Measurements from ENCODE around the gene PHYKPL. TPM values are rescaled to one million over a fixed set of nuclear protein-coding genes. Genes with fewer than 3 reads are reported as not detected.

PHYKPL gene
- total and polyA plus RNA-seq, 2 of the 8 experiments (the other 6 are each of a cell fraction or from before 2014, with no cell fraction given) = 25.1 to 32.1 TPM

DNA sequence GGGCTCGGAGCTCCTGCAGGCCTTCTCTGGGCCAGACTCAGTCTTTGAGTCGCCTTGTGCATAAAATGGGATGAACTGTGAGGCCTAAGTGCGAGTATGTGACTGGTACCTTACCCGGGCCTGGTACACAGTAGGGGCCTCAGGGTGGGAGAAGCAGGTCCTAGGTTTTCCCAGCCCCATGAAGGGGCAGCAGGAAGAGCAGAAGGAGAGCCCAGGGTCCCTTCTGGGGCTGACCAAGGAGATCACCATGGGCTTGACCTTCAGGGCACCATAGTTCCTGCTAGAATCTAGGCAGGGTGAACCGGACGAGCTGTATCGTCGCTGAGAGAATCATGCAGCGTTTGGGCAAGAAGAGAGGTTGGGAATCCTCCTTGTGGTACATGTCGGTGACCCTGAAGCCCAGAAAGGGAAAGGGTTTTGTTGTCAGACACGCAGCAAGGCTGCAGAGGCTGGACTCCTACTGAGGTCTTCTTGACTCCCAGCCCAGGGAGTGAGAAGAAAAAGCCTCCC is 373 bp upstream of the PHYKPL start:
- WGBS, 2 experiments (ENCODE audit: extremely low coverage in 1 of 2, insufficient coverage in 1 of 2, insufficient read length in 1 of 2, insufficient replicate concordance in 2 of 2, low coverage in 1 of 2, low lambda C conversion rate in 2 of 2, missing lambda C conversion rate in 1 of 2) = 70% methylated on average over 10 of the region's 11 CpGs; no CpG with 5 or more reads in 1 of the 2 experiments
- Histone ChIP-seq H3K4me2 (ENCODE audit: insufficient read depth in 1 of 2, low read depth in 2 of 2, low read length in 2 of 2) (peak overlapping the region; percentile 72 to 94), H3K9ac (replicated peaks in 1 of 4; ENCODE audit: extremely low read depth in 1 of 4, low read depth in 3 of 4, low read length in 3 of 4) (no peak overlapping the region), H2AFZ (ENCODE audit: low read length) (0 out of 2 replicates have a peak overlapping the region, but pooled peaks have one; percentile 25), H4K5ac (ENCODE audit: insufficient read length, low read depth, low read length) (no peak overlapping the region), H3K4ac (replicated peaks; ENCODE audit: insufficient read length, low read depth, low read length) (no peak overlapping the region), H3K18ac (ENCODE audit: extremely low read depth, low read length) (no peak overlapping the region), H3K14ac (ENCODE audit: insufficient read length) (no peak overlapping the region), H3K23me2 (ENCODE audit: low read depth, low read length) (peaks cover 3% of the 10 kb centered on the region; the same call in 1 of the 2 replicates), H2BK12ac (ENCODE audit: low read depth, low read length) (no peak overlapping the region), H3K79me2 (ENCODE audit: control insufficient read depth in 1 of 2, insufficient read depth in 2 of 2, low read length in 2 of 2) (peaks cover 0 to 13% of the 10 kb centered on the region in 2 experiments; a peak in 2 of 4 replicates), H2BK15ac (ENCODE audit: low read length) (no peak overlapping the region), H3K4me1 (replicated peaks in 1 of 4; ENCODE audit: control insufficient read depth in 3 of 4, insufficient read depth in 4 of 4, low read length in 3 of 4) (peaks cover 0 to 17% (median 10%) of the 10 kb centered on the region in 4 experiments; a peak in 6 of 7 replicates), H4K91ac (replicated peaks; ENCODE audit: insufficient read length, low read length) (peak overlapping the region; percentile 7), H3K4me3 (ENCODE audit: extremely low read depth in 1 of 4, insufficient read depth in 2 of 4, low read depth in 3 of 4, low read length in 4 of 4) (peak overlapping the region; percentile 52 to 72 (median 64)), H3K9me3 (ENCODE audit: insufficient read depth in 2 of 2, low read depth in 1 of 2, low read length in 1 of 2) (no peaks in the 10 kb centered on the region), H2BK120ac (replicated peaks; ENCODE audit: low read depth, low read length) (no peak overlapping the region), H2BK5ac (ENCODE audit: low read depth, low read length) (no peak overlapping the region), H3K23ac (ENCODE audit: insufficient read length) (no peak overlapping the region), H3K27ac (ENCODE audit: low read depth, low read length) (no peak overlapping the region), H2AK5ac (ENCODE audit: low read depth, low read length) (no peak overlapping the region), H3K79me1 (ENCODE audit: low read depth, low read length) (peaks cover 11% of the 10 kb centered on the region), H3K27me3 (replicated peaks in 1 of 4; ENCODE audit: control insufficient read depth in 3 of 4, extremely low read depth in 1 of 4, insufficient read depth in 3 of 4, low read length in 3 of 4) (no peaks in the 10 kb centered on the region), H3K56ac (replicated peaks; ENCODE audit: insufficient read length, low read depth, low read length) (no peak overlapping the region), H3K36me3 (ENCODE audit: control insufficient read depth in 2 of 4, insufficient read depth in 4 of 4, low read length in 3 of 4) (peaks cover 7 to 30% (median 12%) of the 10 kb centered on the region in 4 experiments; a peak in 6 of 8 replicates), H4K8ac (ENCODE audit: extremely low read depth, insufficient read depth, low read length) (peak overlapping the region; percentile 17), H4K20me1 (replicated peaks in 1 of 2; ENCODE audit: control insufficient read depth in 1 of 2, insufficient read depth in 2 of 2, low read length in 2 of 2) (peaks cover 0 to 5% of the 10 kb centered on the region in 2 experiments), H2BK20ac (ENCODE audit: low read length) (no peak overlapping the region)
- POLR2A ChIA-PET (ENCODE audit: partially characterized antibody) = interaction anchor here (0.8 to 21.6 kb wide), 11 partner anchors 8 to 498 kb away, joined by 3 to 507 read pairs (median 6); partner anchors contain the start of genes HNRNPAB, NHP2 and ZNF354A
- TF ChIP-seq KDM1A (IDR thresholded peaks at IDR 0.05; ENCODE audit: borderline replicate concordance, low read length) (peak; percentile 52; the same call in 1 of the 2 replicates), SP4 (IDR thresholded peaks at IDR 0.05; ENCODE audit: low read length) (no peak), FOSL1 (IDR thresholded peaks at IDR 0.05; ENCODE audit: insufficient read depth, low read depth, low read length) (no peak)
- TF ChIP-seq, protein P1, sequence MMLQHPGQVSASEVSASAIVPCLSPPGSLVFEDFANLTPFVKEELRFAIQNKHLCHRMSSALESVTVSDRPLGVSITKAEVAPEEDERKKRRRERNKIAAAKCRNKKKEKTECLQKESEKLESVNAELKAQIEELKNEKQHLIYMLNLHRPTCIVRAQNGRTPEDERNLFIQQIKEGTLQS (IDR thresholded peaks at IDR 0.05; ENCODE audit: insufficient read depth, low read depth, low read length) = no peak
- CTCF ChIA-PET (ENCODE audit: partially characterized antibody) = interaction anchor here (2.0 to 2.6 kb wide), 2 partner anchors 20 to 51 kb away, joined by 5 to 20 read pairs; no protein-coding TSS in a partner anchor
- DNase-seq (ENCODE audit: low read depth in 1 of 2, low spot score in 2 of 2) = no peak
- FAIRE-seq = no peak
